Superior temporal gyrus (tissue), 1 donor: ENCODE results near the gene SESTD1.
"Not testable (repeated sequence)": the region's sequence is repeated elsewhere in the genome, so short reads cannot be mapped to it uniquely, and the experiment has no call there.

ENCODE experiments used
- DNase-seq: peaks from one replicate; pipeline ENCODE4 v3.0.0-alpha.2; 2016; ENCODE audit errors: extremely low spot score

Gene SESTD1

DNA sequence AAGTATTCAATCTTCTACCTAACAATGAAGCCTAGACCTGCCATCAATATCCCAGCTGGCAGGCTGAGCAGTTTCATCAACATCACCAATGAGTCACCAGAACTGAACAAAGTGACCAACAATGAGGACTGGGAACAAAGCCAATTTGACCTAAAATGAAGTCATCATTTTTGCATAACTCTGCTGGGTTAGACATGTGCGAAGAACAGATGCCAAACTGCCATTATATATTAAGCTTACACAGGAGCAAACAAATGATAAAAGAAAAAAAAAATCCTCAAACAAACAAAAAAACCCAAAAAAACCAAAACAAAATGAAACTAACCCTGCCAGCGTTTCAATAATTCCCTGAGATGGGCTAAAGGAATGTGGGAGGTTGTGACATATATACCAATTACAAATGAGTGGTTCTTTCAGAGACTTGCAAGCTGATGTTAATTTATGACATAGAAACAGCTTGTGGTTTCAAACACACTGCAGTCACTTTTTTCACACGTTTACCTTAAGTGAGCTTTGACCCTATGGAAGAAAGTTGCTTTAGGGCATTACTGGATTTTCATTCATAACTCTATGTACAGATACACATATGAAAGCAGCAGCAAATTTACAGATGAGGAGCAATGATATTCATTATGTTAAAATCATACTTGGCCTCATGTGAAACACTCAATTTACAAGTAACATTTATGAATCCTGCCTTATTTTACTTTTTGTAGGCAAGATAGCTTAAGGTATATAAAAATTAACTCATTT, 157.8 kb downstream of the SESTD1 start:
- peak; percentile 93 for DNase-seq

DNA sequence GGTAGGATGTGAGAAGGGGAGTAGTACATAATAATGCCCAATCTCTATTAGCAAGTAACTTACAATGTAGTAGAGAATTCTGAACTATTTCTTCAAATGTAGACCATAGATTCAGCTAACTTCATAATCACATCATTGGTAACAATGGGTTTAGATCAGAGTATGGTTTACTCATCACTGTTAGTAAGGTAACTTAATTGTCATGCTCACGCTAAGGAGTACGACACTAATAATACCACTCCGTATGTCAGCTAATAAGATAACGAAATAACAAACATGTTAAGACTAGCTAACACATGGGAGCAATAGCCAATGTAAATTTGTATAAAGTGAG, 158.3 kb downstream of the SESTD1 start:
- no peak for DNase-seq

DNA sequence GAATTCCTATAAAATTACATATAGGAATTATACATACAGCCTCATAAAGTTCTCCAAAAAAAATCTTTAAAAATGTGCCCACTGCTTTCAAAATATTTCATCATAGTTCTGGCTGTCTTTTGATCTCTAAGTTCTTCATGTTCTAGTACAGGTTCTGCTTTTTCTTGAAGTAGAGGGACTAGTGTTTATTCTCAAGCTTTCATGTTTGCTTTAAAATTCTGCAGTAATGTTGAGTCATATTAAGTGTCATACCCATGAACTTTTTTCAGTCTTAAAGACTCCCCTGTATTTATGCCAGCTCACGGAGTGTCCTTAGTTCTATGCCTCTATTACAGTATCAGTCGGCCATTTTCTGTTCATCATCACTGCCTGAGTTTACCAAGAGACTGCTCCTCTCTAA, 159.9 kb downstream of the SESTD1 start:
- DNase-seq = peak; percentile 49

DNA sequence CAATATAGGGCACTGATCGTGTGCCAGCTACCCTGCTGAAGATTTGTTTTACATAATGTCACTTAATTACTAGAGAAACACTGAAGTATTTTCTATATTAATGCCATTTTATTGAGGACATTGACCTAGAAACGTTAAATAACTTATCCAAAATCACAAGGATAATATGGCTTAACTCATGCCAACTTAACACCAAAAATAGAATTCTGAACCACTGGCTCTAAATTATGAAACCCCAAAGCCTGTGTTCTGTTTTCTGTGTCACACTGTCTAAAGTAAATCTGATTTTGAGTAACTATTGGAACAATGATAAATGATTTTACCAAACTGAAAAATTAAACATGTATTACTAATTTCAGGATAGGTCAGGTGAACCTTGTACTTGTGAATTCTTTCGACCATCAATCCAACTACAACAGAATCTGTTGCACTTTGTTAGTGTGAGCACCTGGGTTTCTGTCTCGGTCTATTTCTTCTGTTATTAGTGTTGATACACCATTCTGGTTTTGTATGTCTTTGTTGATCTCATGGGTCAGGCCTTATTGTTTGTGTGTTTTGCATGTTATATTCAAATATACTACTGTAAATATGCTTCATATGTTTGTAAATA, 166.4 kb downstream of the SESTD1 start:
- no peak for DNase-seq

DNA sequence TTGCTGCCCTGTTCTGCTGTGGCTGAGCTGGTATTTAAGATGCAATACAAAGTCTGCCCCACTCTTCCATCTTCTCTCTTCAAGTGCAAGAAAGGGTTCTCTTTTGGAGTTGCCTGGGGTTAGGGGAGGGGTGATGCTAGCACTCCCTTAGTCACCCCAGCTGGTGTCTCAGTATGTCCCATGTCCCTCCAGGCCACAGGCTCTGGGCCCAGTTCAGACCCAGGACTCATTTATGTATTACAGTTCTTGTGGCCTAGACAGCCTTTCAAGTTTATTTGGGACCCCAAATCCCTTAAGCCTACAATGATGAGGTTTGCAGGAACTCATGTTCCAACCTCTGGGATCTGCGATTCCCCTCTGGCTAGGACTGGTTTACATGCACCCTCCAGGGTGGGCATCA, 167.5 kb downstream of the SESTD1 start:
- DNase-seq = no peak

DNA sequence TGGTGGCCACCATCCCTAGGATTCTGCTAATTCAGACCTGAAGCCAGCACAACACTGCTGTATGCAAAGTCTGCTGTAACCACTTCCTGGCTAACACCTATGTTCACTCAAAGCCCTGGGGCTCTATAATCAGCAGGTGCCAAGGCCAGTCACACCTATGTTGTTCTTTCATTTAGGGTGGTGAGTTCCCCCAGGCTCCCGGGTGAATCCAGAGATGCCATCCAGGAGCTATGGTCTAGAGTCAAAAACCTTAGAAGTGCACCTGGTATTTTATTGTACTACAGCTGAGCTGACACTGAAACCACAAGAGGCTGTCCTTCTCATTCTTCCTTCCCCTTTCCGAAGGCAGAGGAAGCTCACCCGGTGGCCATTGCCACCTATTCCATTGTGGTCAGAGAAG, 168.5 kb downstream of the SESTD1 start:
- DNase-seq = no peak

DNA sequence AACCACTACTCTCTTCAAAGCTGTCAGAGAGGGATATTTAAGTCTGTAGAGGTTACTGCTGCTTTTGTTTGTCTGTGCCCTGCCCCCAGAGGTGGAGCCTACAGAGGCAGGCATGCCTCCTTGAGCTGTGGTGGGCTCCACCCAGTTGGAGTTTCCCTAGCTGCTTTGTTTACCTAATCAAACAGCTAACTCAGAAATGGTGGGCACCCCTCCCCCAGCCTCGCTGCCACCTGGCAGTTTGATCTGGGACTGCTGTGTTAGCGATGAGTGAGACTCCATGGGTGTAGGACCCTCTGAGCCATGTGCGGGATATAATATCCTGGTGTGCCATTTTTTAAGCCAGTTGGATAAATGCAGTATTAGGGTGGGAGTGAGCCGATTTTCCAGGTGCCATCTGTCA, 171.7 kb downstream of the SESTD1 start:
- DNase-seq = not testable (repeated sequence)

DNA sequence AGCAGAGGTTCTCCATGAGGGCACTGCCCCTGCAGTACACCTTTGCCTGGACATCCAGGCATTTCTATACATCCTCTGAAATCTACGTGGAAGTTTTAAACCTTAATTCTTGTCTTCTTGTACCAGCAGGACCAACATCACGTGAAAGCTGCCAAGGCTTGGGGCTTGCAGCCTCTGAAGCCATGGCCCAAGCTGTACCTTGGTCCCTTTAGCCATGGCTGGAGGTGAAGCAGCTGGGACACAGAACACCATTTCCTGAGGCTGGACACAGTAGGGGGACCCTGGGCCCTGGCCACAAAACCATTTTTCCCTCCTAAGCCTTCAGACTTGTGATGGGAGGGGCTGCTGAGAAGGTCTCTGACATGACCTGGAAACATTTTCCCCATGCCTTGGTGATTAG, 181.9 kb downstream of the SESTD1 start:
- DNase-seq = no peak

DNA sequence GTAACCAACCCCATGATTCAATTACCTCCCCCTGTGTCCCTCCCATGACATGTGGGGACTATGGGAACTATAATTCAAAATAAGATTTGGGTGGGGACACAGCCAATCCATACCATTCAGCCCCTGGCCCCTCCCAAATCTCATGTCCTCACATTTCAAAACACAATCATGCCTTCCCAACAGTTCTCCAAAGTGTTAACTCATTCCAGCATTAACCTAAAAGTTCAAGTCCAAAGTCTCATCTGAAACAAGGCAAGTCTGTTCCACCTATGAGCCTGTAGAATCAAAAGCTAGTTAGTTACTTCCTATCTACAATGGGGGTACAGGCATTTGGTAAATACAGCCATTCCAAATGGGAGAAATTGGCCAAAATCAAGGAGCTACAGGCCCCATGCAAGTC, 182.7 kb downstream of the SESTD1 start:
- no peak for DNase-seq

DNA sequence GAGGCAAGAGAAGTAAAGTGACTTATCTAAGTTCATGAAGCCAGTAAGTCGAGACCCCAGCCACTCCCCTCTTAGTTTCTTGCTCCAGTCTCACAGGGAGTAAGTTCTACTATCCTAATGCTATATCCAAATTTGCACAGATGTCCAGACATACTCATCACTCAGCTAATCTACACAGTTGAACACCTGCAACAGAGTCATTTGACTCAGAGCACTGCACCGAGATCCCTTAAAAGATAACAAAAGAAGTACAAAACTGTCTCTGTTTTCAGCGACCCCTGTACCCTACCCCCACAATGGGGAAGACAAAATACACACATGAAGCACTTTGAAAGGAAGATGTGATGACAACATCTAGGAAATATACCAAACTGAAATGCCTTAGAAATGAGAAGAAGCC, 192.1 kb downstream of the SESTD1 start:
- no peak for DNase-seq

DNA sequence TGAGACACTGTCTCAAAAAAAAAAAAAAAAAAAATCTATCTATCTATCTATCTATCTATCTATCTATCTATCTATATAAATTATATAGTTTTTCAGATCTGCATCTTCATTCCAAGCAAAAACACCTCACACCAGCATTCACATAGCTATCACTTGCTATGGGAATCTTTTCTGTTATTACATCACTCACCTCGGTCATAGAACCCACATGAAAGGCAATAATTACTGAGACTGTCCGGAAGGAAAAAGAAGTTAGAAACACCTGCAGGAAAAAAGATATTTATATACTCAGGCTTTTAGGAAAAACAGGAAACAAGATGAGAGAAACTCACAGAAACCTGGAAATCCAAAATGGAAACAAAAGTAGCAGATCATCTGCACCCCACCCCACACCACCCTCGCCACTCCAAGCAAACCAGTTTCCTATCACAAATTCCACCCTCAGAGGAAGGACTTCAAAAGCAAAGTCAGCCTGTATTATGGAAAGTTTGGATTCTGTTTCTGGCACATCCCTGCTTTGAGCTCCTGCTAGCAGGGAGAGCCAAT, 192.7 kb downstream of the SESTD1 start:
- no peak for DNase-seq

DNA sequence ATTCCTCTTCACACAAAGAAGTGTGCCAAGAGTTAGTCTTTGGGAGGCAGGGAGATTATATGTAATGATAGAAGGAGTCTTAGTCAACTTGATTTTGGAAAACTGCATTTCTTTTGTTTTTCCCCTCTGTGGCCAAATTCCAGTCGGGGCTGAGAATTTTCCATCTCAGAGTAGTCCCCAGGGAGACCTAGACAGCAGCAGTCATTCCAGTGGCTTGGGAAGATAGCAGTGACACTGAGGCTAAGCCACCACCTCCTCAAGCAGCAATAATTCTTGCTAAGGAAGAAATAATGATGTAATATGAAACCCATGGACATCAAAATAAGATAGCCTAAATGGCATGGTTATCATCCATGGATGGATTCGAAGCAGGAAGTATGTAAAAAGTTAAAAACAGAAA, 193.7 kb downstream of the SESTD1 start:
- no peak for DNase-seq

DNA sequence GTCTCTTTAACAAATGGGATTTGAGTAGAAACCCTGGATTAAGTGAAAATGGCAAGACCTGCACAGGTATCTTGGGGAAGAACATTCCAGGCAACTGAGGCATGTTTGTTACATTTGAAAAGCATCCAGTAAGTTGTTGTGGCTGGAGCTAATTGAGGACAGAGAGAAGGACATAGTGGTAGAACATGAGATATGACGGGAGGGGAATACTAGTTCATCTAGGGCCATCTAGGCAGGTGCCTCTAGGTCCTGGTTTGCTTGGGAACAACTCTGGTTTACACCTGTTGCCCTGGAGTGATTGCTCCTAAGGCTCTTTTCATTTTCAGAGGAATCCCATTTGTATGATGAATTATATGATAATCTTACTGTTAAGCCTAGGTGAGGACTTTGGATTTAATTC, 194.9 kb downstream of the SESTD1 start:
- no peak for DNase-seq

DNA sequence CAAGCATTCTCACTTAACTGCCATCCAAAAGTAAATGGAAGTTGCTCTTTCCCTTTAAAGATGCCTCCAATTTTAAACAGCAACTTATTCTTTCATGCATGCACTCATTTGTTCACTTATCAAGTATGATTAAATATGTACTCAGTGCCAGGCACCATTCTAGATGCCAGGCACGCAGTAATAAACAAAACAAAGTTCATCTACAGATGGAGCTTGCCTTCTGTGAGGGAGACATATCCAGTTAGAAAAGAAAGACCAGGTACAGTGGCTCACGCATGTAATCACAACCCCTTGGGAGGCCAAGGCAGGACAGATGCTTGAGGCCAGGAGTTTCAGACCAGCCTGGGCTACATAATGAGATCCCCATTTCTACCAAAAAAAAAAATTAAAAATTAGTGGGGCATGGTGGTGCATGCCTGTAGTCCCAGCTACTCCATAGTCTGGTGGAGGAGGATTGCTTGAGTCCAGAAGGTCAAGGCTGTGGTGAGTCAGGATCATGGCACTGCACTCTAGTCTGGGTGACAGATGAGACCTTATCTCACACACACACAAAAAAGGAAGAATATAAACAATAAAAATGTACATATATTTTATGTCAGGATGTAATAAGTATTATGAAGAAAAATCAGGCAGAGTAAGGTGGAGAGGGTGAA, 195.5 kb downstream of the SESTD1 start:
- DNase-seq = no peak

DNA sequence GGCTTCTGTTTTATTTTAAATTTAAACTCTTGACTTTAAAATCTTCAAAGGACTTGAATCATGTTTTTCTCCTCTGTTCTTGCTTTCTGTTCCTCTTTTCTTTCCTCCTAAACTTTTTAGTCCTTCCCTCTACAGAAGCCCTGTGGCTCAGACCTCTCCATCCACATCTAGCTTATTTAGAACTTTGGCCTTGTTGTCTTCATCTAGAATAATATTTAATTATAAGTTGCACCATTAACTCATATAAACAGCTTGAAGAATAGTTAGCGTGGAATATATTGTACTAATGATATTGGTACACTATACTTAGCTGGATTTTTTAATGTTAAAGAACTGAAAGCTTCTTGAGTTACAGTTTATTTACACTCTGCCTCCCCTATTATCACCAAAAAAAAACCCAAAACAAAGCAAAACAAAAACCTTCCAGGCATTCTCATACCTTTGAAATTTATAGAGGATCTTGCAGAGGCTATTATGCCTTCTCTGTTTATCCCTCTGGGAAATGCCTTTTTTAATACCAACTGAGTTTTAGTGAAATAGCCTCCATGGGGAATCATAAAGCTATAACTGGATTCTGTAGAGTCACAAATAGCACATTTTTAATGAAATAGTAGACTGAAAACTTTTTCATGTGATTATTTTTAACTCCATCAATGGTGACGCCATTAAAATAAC, 205.5 kb downstream of the SESTD1 start:
- DNase-seq = no peak

DNA sequence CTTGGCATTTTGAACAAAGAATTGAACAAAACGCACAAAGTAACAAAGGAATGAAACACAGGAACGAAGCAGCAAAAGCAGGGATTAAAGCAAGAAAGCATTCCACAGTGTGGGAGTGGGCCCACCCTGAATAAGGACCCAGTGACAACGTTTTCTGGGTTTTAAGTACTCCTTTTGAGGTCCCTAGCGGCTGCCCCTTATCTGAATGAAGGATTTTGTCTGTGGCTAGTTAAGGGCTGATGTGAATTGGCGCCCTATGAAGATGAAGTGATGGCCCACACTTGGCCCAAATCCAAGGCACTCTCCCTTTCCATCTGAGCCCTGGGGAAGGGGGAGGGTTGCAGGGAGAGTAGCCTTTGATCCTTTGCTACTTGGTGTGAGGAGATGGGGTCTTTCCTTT, 206.9 kb downstream of the SESTD1 start:
- DNase-seq = no peak

DNA sequence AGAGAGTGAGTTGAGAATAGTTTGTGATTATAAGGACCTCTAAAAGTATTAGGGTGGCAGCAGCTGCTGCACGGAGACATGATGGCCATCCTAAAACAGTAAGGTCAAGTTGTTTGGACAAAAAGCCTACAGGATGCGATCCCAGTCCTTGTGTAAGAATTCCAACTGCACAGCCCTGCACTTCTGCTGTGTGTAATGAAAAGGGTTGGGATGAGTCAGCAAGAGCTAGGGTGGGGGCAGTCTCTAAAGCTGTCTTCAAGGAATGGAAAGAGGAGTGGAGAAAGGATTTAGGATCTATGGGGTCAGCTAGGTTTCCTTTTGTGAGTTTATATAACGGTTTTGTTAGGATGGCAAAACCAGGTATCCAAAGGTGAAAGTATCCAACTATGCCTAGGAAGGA, 211.1 kb downstream of the SESTD1 start:
- DNase-seq = not testable (repeated sequence)
